Erythroblast (primary cell): ENCODE data around the gene AKAP13.

Experiments used
- GATA1 ChIP-seq: IDR thresholded peaks from 2 replicates; pipeline ENCODE4 v1.6.1; 2011; ENCODE audit warnings: low read depth, mild to moderate bottlenecking, control low read depth, low read length, moderate library complexity
- POLR2A ChIP-seq: IDR thresholded peaks from 2 replicates; pipeline ENCODE4 v1.6.1; 2011; ENCODE audit warnings: mild to moderate bottlenecking, low read length

DNA sequence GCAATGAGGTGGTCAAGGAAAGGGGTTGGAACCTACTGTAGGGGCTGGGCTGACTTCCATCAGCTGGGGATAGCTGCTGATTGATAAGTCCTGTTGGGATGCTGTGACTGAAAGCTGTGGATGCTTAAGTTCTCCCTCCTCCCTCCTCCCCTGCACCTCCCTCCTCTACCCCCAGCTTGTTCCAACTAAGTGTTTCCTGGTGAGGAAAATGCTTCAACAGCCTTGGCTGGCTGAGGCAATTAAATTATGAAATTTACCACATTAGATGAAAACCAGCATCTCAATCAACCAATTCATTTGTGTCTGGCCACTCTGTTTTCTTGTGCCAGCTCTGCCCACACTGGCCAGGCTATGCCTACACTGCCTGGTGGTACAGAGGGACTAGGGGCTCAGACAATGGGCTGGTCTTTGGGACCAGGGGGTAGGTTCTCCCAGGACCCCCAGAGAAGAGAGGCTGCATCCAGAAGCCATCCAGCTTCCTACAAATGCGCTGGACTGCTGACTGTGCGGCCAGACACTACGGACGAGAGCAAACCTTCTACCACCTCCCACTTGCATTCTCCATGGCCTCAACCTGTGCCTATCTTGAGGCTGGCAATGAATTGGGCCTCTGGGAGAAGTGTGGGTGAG lies 411.8 kb downstream of the AKAP13 start:
- no peak for TF ChIP-seq POLR2A
- TF ChIP-seq GATA1, result no peak
